ENCODE data around the gene RELL1. TPM values are rescaled to one million over a fixed set of nuclear protein-coding genes. Genes with fewer than 3 reads are reported as not detected.
A peak's percentile ranks its signal among the peaks of the same experiment; 100 is the strongest.

The RELL1 gene, protein sequence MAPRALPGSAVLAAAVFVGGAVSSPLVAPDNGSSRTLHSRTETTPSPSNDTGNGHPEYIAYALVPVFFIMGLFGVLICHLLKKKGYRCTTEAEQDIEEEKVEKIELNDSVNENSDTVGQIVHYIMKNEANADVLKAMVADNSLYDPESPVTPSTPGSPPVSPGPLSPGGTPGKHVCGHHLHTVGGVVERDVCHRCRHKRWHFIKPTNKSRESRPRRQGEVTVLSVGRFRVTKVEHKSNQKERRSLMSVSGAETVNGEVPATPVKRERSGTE
- polyA plus RNA-seq (2013, experiment 1 of 4), result 9.2 TPM
- polyA plus RNA-seq (2013, experiment 2 of 4), result 7.7 TPM
- 4.7 TPM for polyA plus RNA-seq (2013, experiment 3 of 4)
- 4.6 TPM for polyA plus RNA-seq (2013, experiment 4 of 4)

DNA sequence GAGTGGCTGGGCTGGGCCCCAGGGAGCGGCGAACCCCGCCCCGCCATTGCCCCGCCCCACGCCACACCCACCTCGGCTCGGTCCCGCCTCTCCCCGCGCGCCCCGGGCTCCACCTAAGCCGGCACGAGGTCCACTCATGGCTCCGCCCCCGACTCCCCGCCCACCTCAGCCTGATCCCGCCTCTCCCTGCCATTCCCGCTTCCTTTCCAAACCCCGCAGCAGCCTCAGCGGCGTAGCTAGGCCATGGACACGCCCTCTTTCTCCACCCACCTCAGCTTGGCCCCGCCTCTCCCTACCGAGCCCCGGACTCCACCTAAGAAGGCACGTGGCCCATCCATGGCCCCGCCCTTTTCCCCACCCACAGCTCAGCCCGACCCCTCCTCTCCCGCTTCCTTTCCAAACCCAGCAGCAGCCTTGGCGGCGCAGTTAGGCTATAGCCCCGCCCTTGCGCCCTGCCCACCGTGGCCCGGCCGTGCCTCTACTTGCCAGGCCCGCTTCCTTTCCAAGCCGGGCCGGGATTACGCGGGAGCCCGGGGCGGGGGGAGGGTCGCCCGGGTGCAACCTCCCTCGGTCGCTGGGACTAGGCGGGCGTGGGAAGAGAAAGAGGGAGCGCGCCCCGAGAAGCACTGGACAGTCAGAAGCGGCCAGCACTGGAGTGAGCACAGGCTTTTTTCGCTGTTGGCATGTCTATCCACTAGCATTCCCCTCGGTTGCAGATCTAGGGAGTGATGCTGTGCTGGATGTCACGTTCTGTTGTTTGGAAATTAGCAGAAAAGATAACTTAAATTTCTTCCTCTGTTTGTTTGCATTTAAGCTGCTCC lies at the start of gene RELL1:
Gene RELL1, minus strand, starts transcription at position 4 of the 821 bp plus-strand sequence. CDS start 89 bp downstream, outside the sequence.
- H3K4me3 ChIP-seq (ENCODE audit: insufficient read depth, low read depth, low read length), result peak within 1 kb of the TSS; percentile 70
- H3K36me3 ChIP-seq (ENCODE audit: control insufficient read depth, insufficient read depth, low read length), result no peaks in the 10 kb centered on the region
- no peaks in the 10 kb centered on the region for H3K9me3 ChIP-seq (ENCODE audit: control insufficient read depth, low read length)
- peak within 1 kb of the TSS; percentile 55 for H3K27ac ChIP-seq (ENCODE audit: insufficient read depth, low read depth, low read length, poor library complexity, severe bottlenecking)
- peaks cover 13% of the 10 kb centered on the region for H3K4me1 ChIP-seq (ENCODE audit: control insufficient read depth, insufficient read depth, low read length)
- peaks cover 20% of the 10 kb centered on the region for H3K27me3 ChIP-seq (ENCODE audit: control insufficient read depth, insufficient read depth, low read length, poor library complexity, severe bottlenecking)
- 1% methylated on average over 58 of the region's 58 CpGs for WGBS, 2 experiments

- Histone ChIP-seq H3K27ac (ENCODE audit: insufficient read depth, low read depth, low read length, poor library complexity, severe bottlenecking) (no peak overlapping the region), H3K36me3 (ENCODE audit: control insufficient read depth, insufficient read depth, low read length) (no peaks in the 10 kb centered on the region), H3K27me3 (ENCODE audit: control insufficient read depth, insufficient read depth, low read length, poor library complexity, severe bottlenecking) (no peaks in the 10 kb centered on the region), H3K4me3 (ENCODE audit: insufficient read depth, low read depth, low read length) (no peak overlapping the region), H3K9me3 (ENCODE audit: control insufficient read depth, low read length) (no peaks in the 10 kb centered on the region), H3K4me1 (ENCODE audit: control insufficient read depth, insufficient read depth, low read length) (no peaks in the 10 kb centered on the region)
- 95% methylated on average over 5 of the region's 5 CpGs for WGBS, 2 experiments
These were observed 49.4 kb upstream of the RELL1 start for GRCh38 chr4:37735578-37735977.

DNA sequence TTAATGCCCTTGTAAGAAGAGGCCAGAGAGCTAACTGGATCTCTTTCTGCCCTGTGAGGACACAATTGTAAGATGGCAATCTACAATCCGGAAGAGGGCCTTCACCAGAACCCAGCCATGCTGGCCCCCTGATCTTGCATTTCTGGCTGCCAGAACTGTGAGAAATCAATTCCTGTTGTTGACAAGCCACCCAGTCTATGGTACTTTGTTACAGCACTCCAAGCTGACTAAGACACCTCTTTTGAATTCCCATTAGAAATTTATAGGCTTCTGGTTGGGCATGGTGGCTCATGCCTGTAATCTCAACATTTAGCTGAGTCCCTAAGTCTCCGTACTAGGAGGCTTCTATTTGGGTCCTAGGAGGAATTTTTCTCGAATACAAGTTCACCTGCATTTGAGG lies 48.8 kb upstream of the RELL1 start:
- H3K27ac ChIP-seq (ENCODE audit: insufficient read depth, low read depth, low read length, poor library complexity, severe bottlenecking), result no peak overlapping the region
- H3K4me3 ChIP-seq (ENCODE audit: insufficient read depth, low read depth, low read length), result no peak overlapping the region
- H3K27me3 ChIP-seq (ENCODE audit: control insufficient read depth, insufficient read depth, low read length, poor library complexity, severe bottlenecking), result no peaks in the 10 kb centered on the region
- no peaks in the 10 kb centered on the region for H3K4me1 ChIP-seq (ENCODE audit: control insufficient read depth, insufficient read depth, low read length)
- WGBS, 2 experiments, result 94 to 98% methylated on average over 3 of the region's 3 CpGs
- no peaks in the 10 kb centered on the region for H3K36me3 ChIP-seq (ENCODE audit: control insufficient read depth, insufficient read depth, low read length)
- H3K9me3 ChIP-seq (ENCODE audit: control insufficient read depth, low read length), result no peaks in the 10 kb centered on the region

GRCh38 chr4:37733240-37733867 lies 47.2 kb upstream of the RELL1 start:
- Histone ChIP-seq H3K27ac (ENCODE audit: insufficient read depth, low read depth, low read length, poor library complexity, severe bottlenecking) (no peak overlapping the region), H3K27me3 (ENCODE audit: control insufficient read depth, insufficient read depth, low read length, poor library complexity, severe bottlenecking) (no peaks in the 10 kb centered on the region)
- 85 to 89% methylated on average over 6 of the region's 6 CpGs for WGBS, 2 experiments

GRCh38 chr4:37732526-37733186 lies 46.5 kb upstream of the RELL1 start:
- no peaks in the 10 kb centered on the region for H3K9me3 ChIP-seq (ENCODE audit: control insufficient read depth, low read length)
- H3K27ac ChIP-seq (ENCODE audit: insufficient read depth, low read depth, low read length, poor library complexity, severe bottlenecking), result no peak overlapping the region
- H3K4me1 ChIP-seq (ENCODE audit: control insufficient read depth, insufficient read depth, low read length), result peaks cover 7% of the 10 kb centered on the region
- H3K36me3 ChIP-seq (ENCODE audit: control insufficient read depth, insufficient read depth, low read length), result no peaks in the 10 kb centered on the region
- 93 to 95% methylated on average over 5 of the region's 5 CpGs for WGBS, 2 experiments
- H3K4me3 ChIP-seq (ENCODE audit: insufficient read depth, low read depth, low read length), result no peak overlapping the region
- H3K27me3 ChIP-seq (ENCODE audit: control insufficient read depth, insufficient read depth, low read length, poor library complexity, severe bottlenecking), result no peaks in the 10 kb centered on the region

More at GRCh38 chr4:37733240-37733867, 47.2 kb upstream of the RELL1 start:
- Histone ChIP-seq H3K4me3 (ENCODE audit: insufficient read depth, low read depth, low read length) (no peak overlapping the region), H3K9me3 (ENCODE audit: control insufficient read depth, low read length) (no peaks in the 10 kb centered on the region), H3K4me1 (ENCODE audit: control insufficient read depth, insufficient read depth, low read length) (peaks cover 7% of the 10 kb centered on the region), H3K36me3 (ENCODE audit: control insufficient read depth, insufficient read depth, low read length) (no peaks in the 10 kb centered on the region)

DNA sequence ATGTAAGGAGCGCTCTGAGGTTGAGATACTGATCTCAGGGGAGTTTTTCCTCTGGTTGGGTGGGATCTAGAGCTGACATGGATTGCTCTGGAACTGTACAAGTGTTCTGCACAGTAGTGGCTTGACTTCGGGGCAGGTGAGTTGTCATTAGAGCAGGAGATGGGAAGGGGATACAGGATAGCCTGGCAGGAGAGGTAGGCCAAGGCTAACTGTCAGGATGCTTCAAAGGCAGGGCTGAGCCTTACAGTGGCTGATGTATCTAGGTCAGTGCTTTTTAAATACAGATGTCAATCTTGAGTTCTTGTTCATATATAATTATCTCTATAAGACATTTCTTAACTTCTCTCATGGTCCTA lies 43.5 kb upstream of the RELL1 start:
- Histone ChIP-seq H3K4me1 (ENCODE audit: control insufficient read depth, insufficient read depth, low read length) (peaks cover 7% of the 10 kb centered on the region), H3K27me3 (ENCODE audit: control insufficient read depth, insufficient read depth, low read length, poor library complexity, severe bottlenecking) (no peaks in the 10 kb centered on the region), H3K4me3 (ENCODE audit: insufficient read depth, low read depth, low read length) (no peak overlapping the region), H3K9me3 (ENCODE audit: control insufficient read depth, low read length) (no peaks in the 10 kb centered on the region), H3K36me3 (ENCODE audit: control insufficient read depth, insufficient read depth, low read length) (no peaks in the 10 kb centered on the region), H3K27ac (ENCODE audit: insufficient read depth, low read depth, low read length, poor library complexity, severe bottlenecking) (peak overlapping the region; percentile 66)
- WGBS, 2 experiments, result 68 to 74% methylated on average over 2 of the region's 2 CpGs

GRCh38 chr4:37728064-37728463 lies 41.9 kb upstream of the RELL1 start:
- H3K36me3 ChIP-seq (ENCODE audit: control insufficient read depth, insufficient read depth, low read length), result no peaks in the 10 kb centered on the region
- H3K27ac ChIP-seq (ENCODE audit: insufficient read depth, low read depth, low read length, poor library complexity, severe bottlenecking), result no peak overlapping the region
- H3K4me1 ChIP-seq (ENCODE audit: control insufficient read depth, insufficient read depth, low read length), result peaks cover 7% of the 10 kb centered on the region
- H3K27me3 ChIP-seq (ENCODE audit: control insufficient read depth, insufficient read depth, low read length, poor library complexity, severe bottlenecking), result no peaks in the 10 kb centered on the region
- no peak overlapping the region for H3K4me3 ChIP-seq (ENCODE audit: insufficient read depth, low read depth, low read length)
- no peaks in the 10 kb centered on the region for H3K9me3 ChIP-seq (ENCODE audit: control insufficient read depth, low read length)

DNA sequence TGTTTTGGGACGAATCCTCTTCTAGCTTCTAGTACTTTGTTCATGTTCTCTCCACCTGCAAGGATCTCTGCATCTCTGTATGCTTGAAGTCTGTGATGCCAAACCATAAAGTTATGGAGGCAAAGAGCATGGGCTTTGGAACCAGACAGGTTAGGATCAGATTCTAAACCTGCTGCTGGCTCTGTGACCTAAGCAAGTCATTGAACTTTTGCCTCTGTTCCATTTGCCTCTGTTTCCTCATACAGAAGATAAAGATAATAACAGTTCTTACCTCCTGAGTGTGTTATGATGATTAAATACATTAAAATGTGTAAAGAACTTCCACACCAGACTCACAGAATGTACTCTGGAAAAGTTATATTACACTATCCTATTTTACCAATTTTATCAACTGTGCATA lies 41.5 kb upstream of the RELL1 start:
- H3K27ac ChIP-seq (ENCODE audit: insufficient read depth, low read depth, low read length, poor library complexity, severe bottlenecking), result no peak overlapping the region
- peaks cover 7% of the 10 kb centered on the region for H3K4me1 ChIP-seq (ENCODE audit: control insufficient read depth, insufficient read depth, low read length)
- H3K9me3 ChIP-seq (ENCODE audit: control insufficient read depth, low read length), result no peaks in the 10 kb centered on the region
- 84 to 91% methylated on average over 1 of the region's 1 CpG for WGBS, 2 experiments
- H3K27me3 ChIP-seq (ENCODE audit: control insufficient read depth, insufficient read depth, low read length, poor library complexity, severe bottlenecking), result no peaks in the 10 kb centered on the region
- H3K4me3 ChIP-seq (ENCODE audit: insufficient read depth, low read depth, low read length), result no peak overlapping the region
- no peaks in the 10 kb centered on the region for H3K36me3 ChIP-seq (ENCODE audit: control insufficient read depth, insufficient read depth, low read length)

GRCh38 chr4:37726666-37727065 lies 40.5 kb upstream of the RELL1 start:
- H3K36me3 ChIP-seq (ENCODE audit: control insufficient read depth, insufficient read depth, low read length), result no peaks in the 10 kb centered on the region
- no peaks in the 10 kb centered on the region for H3K9me3 ChIP-seq (ENCODE audit: control insufficient read depth, low read length)
- H3K27ac ChIP-seq (ENCODE audit: insufficient read depth, low read depth, low read length, poor library complexity, severe bottlenecking), result no peak overlapping the region
- no peak overlapping the region for H3K4me3 ChIP-seq (ENCODE audit: insufficient read depth, low read depth, low read length)
- peaks cover 7% of the 10 kb centered on the region for H3K4me1 ChIP-seq (ENCODE audit: control insufficient read depth, insufficient read depth, low read length)
- WGBS, 2 experiments, result 97% methylated on average over 4 of the region's 4 CpGs
- H3K27me3 ChIP-seq (ENCODE audit: control insufficient read depth, insufficient read depth, low read length, poor library complexity, severe bottlenecking), result no peaks in the 10 kb centered on the region

DNA sequence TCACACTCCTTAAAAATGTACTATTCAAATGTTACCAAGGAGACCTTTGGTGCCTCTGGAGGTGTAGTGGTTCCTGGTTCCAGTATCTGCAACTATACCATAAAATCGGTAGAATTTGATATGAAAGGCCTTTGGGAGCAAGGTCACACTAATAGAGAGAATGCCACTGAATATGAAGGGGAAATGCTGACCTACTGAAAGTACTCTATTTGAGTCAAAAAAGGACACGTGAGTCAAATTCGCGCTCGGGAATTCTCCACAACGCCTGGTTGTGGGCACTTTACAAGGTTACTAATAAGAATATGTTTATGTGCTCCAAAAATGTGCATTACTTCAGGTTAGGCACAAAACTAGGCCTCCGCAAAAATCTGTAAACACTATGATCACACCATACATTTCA lies 39.5 kb upstream of the RELL1 start:
- Histone ChIP-seq H3K9me3 (ENCODE audit: control insufficient read depth, low read length) (no peaks in the 10 kb centered on the region), H3K36me3 (ENCODE audit: control insufficient read depth, insufficient read depth, low read length) (no peaks in the 10 kb centered on the region), H3K4me1 (ENCODE audit: control insufficient read depth, insufficient read depth, low read length) (peaks cover 7% of the 10 kb centered on the region), H3K4me3 (ENCODE audit: insufficient read depth, low read depth, low read length) (no peak overlapping the region), H3K27ac (ENCODE audit: insufficient read depth, low read depth, low read length, poor library complexity, severe bottlenecking) (no peak overlapping the region), H3K27me3 (ENCODE audit: control insufficient read depth, insufficient read depth, low read length, poor library complexity, severe bottlenecking) (no peaks in the 10 kb centered on the region)
- WGBS, 2 experiments, result 94 to 97% methylated on average over 7 of the region's 7 CpGs

All from ectodermal cell (in vitro differentiated cells).